ENCODE results near the gene BRF1. TPM values are rescaled to one million over a fixed set of nuclear protein-coding genes. Genes with fewer than 3 reads are reported as not detected.

BRF1 gene
- total RNA-seq, 1 donor from 2014 or later = 44.0 TPM

- no peaks in the 10 kb centered on the region for H3K4me1 Mint-ChIP-seq (ENCODE audit: low read depth)
- H3K27ac Mint-ChIP-seq = no peak overlapping the region
- H3K27me3 Mint-ChIP-seq (ENCODE audit: low read depth) = peaks cover 4% of the 10 kb centered on the region
- intact Hi-C loops (cut with micrococcal nuclease) = no loop called here
- DNase-seq (ENCODE audit: low spot score) = no peak
- H3K4me3 Mint-ChIP-seq (ENCODE audit: low read depth) = peak overlapping the region; percentile 43
- H3K9me3 Mint-ChIP-seq = no peaks in the 10 kb centered on the region
- H3K36me3 Mint-ChIP-seq (ENCODE audit: low read depth) = no peaks in the 10 kb centered on the region
These were observed 118.3 kb downstream of the BRF1 start for GRCh38 chr14:105182296-105183020.

- Mint-ChIP-seq H3K4me1 (ENCODE audit: low read depth) (no peaks in the 10 kb centered on the region), H3K9me3 (no peaks in the 10 kb centered on the region), H3K27me3 (ENCODE audit: low read depth) (peaks cover 4% of the 10 kb centered on the region), H3K36me3 (ENCODE audit: low read depth) (no peaks in the 10 kb centered on the region), H3K27ac (no peak overlapping the region), H3K4me3 (ENCODE audit: low read depth) (peak overlapping the region; percentile 43)
- DNase-seq (ENCODE audit: low spot score) = no peak
- intact Hi-C loops (cut with micrococcal nuclease) = loop anchor here (2.0 kb wide), 1 partner anchor 23 kb away; no protein-coding TSS in a partner anchor
These were observed 119.1 kb downstream of the BRF1 start for GRCh38 chr14:105181549-105182295.

- intact Hi-C loops (cut with micrococcal nuclease) = loop anchor here (2.0 kb wide), 1 partner anchor 24 kb away; no protein-coding TSS in a partner anchor
- no peak within 1 kb of the TSS for H3K27ac Mint-ChIP-seq
- H3K4me1 Mint-ChIP-seq (ENCODE audit: low read depth) = no peaks in the 10 kb centered on the region
- H3K27me3 Mint-ChIP-seq (ENCODE audit: low read depth) = peaks cover 4% of the 10 kb centered on the region
- H3K36me3 Mint-ChIP-seq (ENCODE audit: low read depth) = no peaks in the 10 kb centered on the region
- H3K4me3 Mint-ChIP-seq (ENCODE audit: low read depth) = peak within 1 kb of the TSS; percentile 68
- no peaks in the 10 kb centered on the region for H3K9me3 Mint-ChIP-seq
- peak; percentile 69 for DNase-seq (ENCODE audit: low spot score)
These were observed 119.9 kb downstream of the BRF1 start, which contains the start of gene NUDT14 for GRCh38 chr14:105180592-105181548. Gene NUDT14 (minus strand): TSS chr14:105181312. CDS start chr14:105181209, 103 bp downstream.

- H3K4me3 Mint-ChIP-seq (ENCODE audit: low read depth) = no peak overlapping the region
- no peak overlapping the region for H3K27ac Mint-ChIP-seq
- peaks cover 4% of the 10 kb centered on the region for H3K27me3 Mint-ChIP-seq (ENCODE audit: low read depth)
- peaks cover 6% of the 10 kb centered on the region for H3K4me1 Mint-ChIP-seq (ENCODE audit: low read depth)
- H3K9me3 Mint-ChIP-seq = no peaks in the 10 kb centered on the region
- no peak for DNase-seq (ENCODE audit: low spot score)
- intact Hi-C loops (cut with micrococcal nuclease) = no loop called here
- H3K36me3 Mint-ChIP-seq (ENCODE audit: low read depth) = no peaks in the 10 kb centered on the region
These were observed 121.6 kb downstream of the BRF1 start for GRCh38 chr14:105179191-105179590.

- H3K4me3 Mint-ChIP-seq (ENCODE audit: low read depth) = no peak overlapping the region
- peaks cover 4% of the 10 kb centered on the region for H3K27me3 Mint-ChIP-seq (ENCODE audit: low read depth)
- DNase-seq (ENCODE audit: low spot score) = no peak
- intact Hi-C loops (cut with micrococcal nuclease) = no loop called here
- H3K27ac Mint-ChIP-seq = no peak overlapping the region
- H3K4me1 Mint-ChIP-seq (ENCODE audit: low read depth) = peaks cover 6% of the 10 kb centered on the region
- H3K9me3 Mint-ChIP-seq = no peaks in the 10 kb centered on the region
- no peaks in the 10 kb centered on the region for H3K36me3 Mint-ChIP-seq (ENCODE audit: low read depth)
These were observed 122.0 kb downstream of the BRF1 start for GRCh38 chr14:105178868-105179140.

- Mint-ChIP-seq H3K36me3 (ENCODE audit: low read depth) (no peaks in the 10 kb centered on the region), H3K27me3 (ENCODE audit: low read depth) (peaks cover 4% of the 10 kb centered on the region), H3K9me3 (no peaks in the 10 kb centered on the region), H3K4me3 (ENCODE audit: low read depth) (no peak overlapping the region), H3K27ac (no peak overlapping the region), H3K4me1 (ENCODE audit: low read depth) (peaks cover 6% of the 10 kb centered on the region)
- no peak for DNase-seq (ENCODE audit: low spot score)
- intact Hi-C loops (cut with micrococcal nuclease) = no loop called here
These were observed 122.5 kb downstream of the BRF1 start for GRCh38 chr14:105178069-105178867.

GRCh38 chr14:105177082-105177481 lies 123.7 kb downstream of the BRF1 start:
- no peak overlapping the region for H3K4me3 Mint-ChIP-seq (ENCODE audit: low read depth)
- H3K27me3 Mint-ChIP-seq (ENCODE audit: low read depth) = peaks cover 4% of the 10 kb centered on the region
- H3K4me1 Mint-ChIP-seq (ENCODE audit: low read depth) = peaks cover 6% of the 10 kb centered on the region
- H3K9me3 Mint-ChIP-seq = no peaks in the 10 kb centered on the region
- no peak for DNase-seq (ENCODE audit: low spot score)
- intact Hi-C loops (cut with micrococcal nuclease) = no loop called here
- H3K27ac Mint-ChIP-seq = no peak overlapping the region
- H3K36me3 Mint-ChIP-seq (ENCODE audit: low read depth) = no peaks in the 10 kb centered on the region

GRCh38 chr14:105176513-105176912 lies 124.3 kb downstream of the BRF1 start:
- Mint-ChIP-seq H3K4me3 (ENCODE audit: low read depth) (no peak overlapping the region), H3K36me3 (ENCODE audit: low read depth) (no peaks in the 10 kb centered on the region), H3K27me3 (ENCODE audit: low read depth) (peaks cover 7% of the 10 kb centered on the region), H3K27ac (no peak overlapping the region), H3K9me3 (no peaks in the 10 kb centered on the region), H3K4me1 (ENCODE audit: low read depth) (peaks cover 6% of the 10 kb centered on the region)
- no peak for DNase-seq (ENCODE audit: low spot score)
- intact Hi-C loops (cut with micrococcal nuclease) = no loop called here

- H3K27ac Mint-ChIP-seq = peak overlapping the region; percentile 59
- H3K9me3 Mint-ChIP-seq = no peaks in the 10 kb centered on the region
- H3K4me1 Mint-ChIP-seq (ENCODE audit: low read depth) = peaks cover 11% of the 10 kb centered on the region
- intact Hi-C loops (cut with micrococcal nuclease) = no loop called here
- no peak overlapping the region for H3K4me3 Mint-ChIP-seq (ENCODE audit: low read depth)
- peak; percentile 33 for DNase-seq (ENCODE audit: low spot score)
- no peaks in the 10 kb centered on the region for H3K36me3 Mint-ChIP-seq (ENCODE audit: low read depth)
- H3K27me3 Mint-ChIP-seq (ENCODE audit: low read depth) = peaks cover 10% of the 10 kb centered on the region
These were observed 126.6 kb downstream of the BRF1 start for GRCh38 chr14:105173901-105174894.

GRCh38 chr14:105173145-105173544 lies 127.7 kb downstream of the BRF1 start:
- intact Hi-C loops (cut with micrococcal nuclease) = no loop called here
- DNase-seq (ENCODE audit: low spot score) = no peak
- Mint-ChIP-seq H3K9me3 (no peaks in the 10 kb centered on the region), H3K36me3 (ENCODE audit: low read depth) (no peaks in the 10 kb centered on the region), H3K27ac (no peak overlapping the region), H3K27me3 (ENCODE audit: low read depth) (peaks cover 10% of the 10 kb centered on the region), H3K4me1 (ENCODE audit: low read depth) (peaks cover 11% of the 10 kb centered on the region), H3K4me3 (ENCODE audit: low read depth) (no peak overlapping the region)

- H3K4me1 Mint-ChIP-seq (ENCODE audit: low read depth) = peaks cover 11% of the 10 kb centered on the region
- H3K27me3 Mint-ChIP-seq (ENCODE audit: low read depth) = peaks cover 10% of the 10 kb centered on the region
- H3K9me3 Mint-ChIP-seq = no peaks in the 10 kb centered on the region
- no peak overlapping the region for H3K4me3 Mint-ChIP-seq (ENCODE audit: low read depth)
- intact Hi-C loops (cut with micrococcal nuclease) = no loop called here
- no peaks in the 10 kb centered on the region for H3K36me3 Mint-ChIP-seq (ENCODE audit: low read depth)
- H3K27ac Mint-ChIP-seq = no peak overlapping the region
- DNase-seq (ENCODE audit: low spot score) = no peak
These were observed 128.3 kb downstream of the BRF1 start for GRCh38 chr14:105172476-105172875.

Measured in activated T-helper 2 cell treated with anti-CD3 and anti-CD28 coated beads, Interferon-gamma antibody, Interleukin-2, Interleukin-4, amounts not matched to agents 10 μg/mL and 5 μg/mL and 100 μg/mL, durations not matched to agents 14 hours and 24 hours and 36 hours (primary cell).